ENCODE results near the gene GDPD3. TPM values are rescaled to one million over a fixed set of nuclear protein-coding genes. Genes with fewer than 3 reads are reported as not detected.
A peak's percentile ranks its signal among the peaks of the same experiment; 100 is the strongest.

GDPD3 gene
- total and polyA plus RNA-seq, 2 of the 13 experiments (the other 11 are each of a cell fraction or from before 2014, with no cell fraction given), result 18.7 to 20.6 TPM

GRCh38 chr16:30091474-30092372 lies 21.6 kb downstream of the GDPD3 start, which contains the start of gene TBX6 (continued):
- TF ChIP-seq ZFP91 (CRISPR knock-in tag; IDR thresholded peaks at IDR 0.05; ENCODE audit: borderline replicate concordance) (peak; percentile 96; the same call in 1 of the 2 replicates), REL (CRISPR knock-in tag; conservative IDR thresholded peaks at IDR 0.05) (0 out of 2 replicates have a peak, but pooled peaks have one; percentile 34), TGIF2 (CRISPR knock-in tag; IDR thresholded peaks at IDR 0.05) (peak; percentile 91), DNMT3B (CRISPR knock-in tag; conservative IDR thresholded peaks at IDR 0.05) (peak; percentile 79; the same call in 1 of the 2 replicates), ZMAT3 (CRISPR knock-in tag; conservative IDR thresholded peaks at IDR 0.05) (0 out of 2 replicates have a peak, but pooled peaks have one; percentile 55), MEIS2 (CRISPR knock-in tag; IDR thresholded peaks at IDR 0.05) (peak; percentile 66; the same call in 1 of the 2 replicates), SMARCC2 (IDR thresholded peaks at IDR 0.05) (no peak), NCOA5 (CRISPR knock-in tag; IDR thresholded peaks at IDR 0.05) (0 out of 2 replicates have a peak, but pooled peaks have one; percentile 79), ZNF83 (CRISPR knock-in tag; IDR thresholded peaks at IDR 0.05; ENCODE audit: borderline replicate concordance) (no peak), U2AF2 (IDR thresholded peaks at IDR 0.05; ENCODE audit: low read depth, low read length) (no peak), ZNF567 (CRISPR knock-in tag; IDR thresholded peaks at IDR 0.05; ENCODE audit: borderline replicate concordance) (0 out of 2 replicates have a peak, but pooled peaks have one; percentile 33), ZFYVE20 (CRISPR knock-in tag; IDR thresholded peaks at IDR 0.05; ENCODE audit: borderline replicate concordance, low read depth) (0 out of 2 replicates have a peak, but pooled peaks have one; percentile 44), POGK (CRISPR knock-in tag; conservative IDR thresholded peaks at IDR 0.05) (peak; percentile 74), PLRG1 (conservative IDR thresholded peaks at IDR 0.05) (no peak), ZBTB34 (CRISPR knock-in tag; IDR thresholded peaks at IDR 0.05) (no peak), ZBTB49 (CRISPR knock-in tag; IDR thresholded peaks at IDR 0.05; ENCODE audit: borderline replicate concordance) (no peak), U2AF1 (optimal IDR thresholded peaks at IDR 0.05; ENCODE audit: low read depth, low read length) (no peak), ZNF710 (CRISPR knock-in tag; IDR thresholded peaks at IDR 0.05; ENCODE audit: borderline replicate concordance) (no peak; the same call in 1 of the 2 replicates), RFXANK (CRISPR knock-in tag; IDR thresholded peaks at IDR 0.05) (peak; percentile 79; the same call in 1 of the 2 replicates)

Measured in HepG2 (cell line).